K562 (cell line): ENCODE data around the gene ZNF316. TPM values are rescaled to one million over a fixed set of nuclear protein-coding genes. Genes with fewer than 3 reads are reported as not detected.

Experiments
- ATAC-seq: fragments of 200-7000 bp; cut with Tn5 transposase; 3 replicates; pipeline ENCODE4 v1.9.1; 2020; ENCODE audit warnings: moderate library complexity
- BruUV-seq: library from RNA; stranded (reverse); fragments of 400-500 nt; replicated peaks from 2 replicates; lab custom pipeline; 2021; lab: Mats Ljungman, UMichigan
- CTCF ChIA-PET: fragments of 300-600 bp; formaldehyde crosslinking; extraction: SDS; loops from one replicate; lab custom pipeline; 2021; ENCODE audit warnings: low intra/inter-chr PET ratio; lab: Yijun Ruan, JAX
- POLR2A ChIA-PET: fragments of 300-600, 350-650 bp; sonication (Branson Sonifier 250); formaldehyde crosslinking; extraction: SDS; loops from one replicate; lab custom pipeline; 2021; ENCODE audit warnings: antibody characterized with exemption, inconsistent platforms; lab: Yijun Ruan, JAX
- DNase-seq, 4 experiments: peaks; one replicate each; pipeline versions ENCODE4 v3.0.0 to v3.0.0-alpha.2; 2011 to 2018; ENCODE audit warnings: low spot score in 3 of 4, mixed read lengths in 3 of 4; ENCODE audit errors: extremely low read depth in 1 of 4
- FAIRE-seq: peaks from 2 replicates; lab custom pipeline; 2011; peaks lifted over from hg19 to GRCh38; lab: Jason Lieb, UNC
- H2AFZ ChIP-seq: 2 replicates; pipeline ENCODE4 v1.6.0; 2011; ENCODE audit warnings: low read depth, low read length, control low read depth, inconsistent platforms
- H3K27ac ChIP-seq: fragments of 200-600 bp; 3 replicates; pipeline ENCODE4 v1.8.0; 2011; ENCODE audit warnings: low read depth, mild to moderate bottlenecking, control low read depth, inconsistent platforms, low read length, moderate library complexity, mixed read lengths; ENCODE audit errors: extremely low read depth
- H3K27me3 ChIP-seq, 2 experiments: fragments of 300-600 bp in 1 of 2; 2 replicates in 1 of 2; 3 replicates in 1 of 2; pipeline versions ENCODE4 v1.6.0 to v1.8.0; 2011; ENCODE audit warnings: inconsistent platforms in 2 of 2, low read length in 2 of 2, mild to moderate bottlenecking in 1 of 2, mixed read lengths in 1 of 2, moderate library complexity in 1 of 2; ENCODE audit not compliant: control insufficient read depth in 2 of 2, insufficient read depth in 2 of 2
- H3K36me3 ChIP-seq: fragments of 300-600 bp; 3 replicates; pipeline ENCODE4 v1.8.0; 2011; ENCODE audit warnings: mild to moderate bottlenecking, low read length, inconsistent platforms; ENCODE audit not compliant: control insufficient read depth, insufficient read depth
- H3K4me1 ChIP-seq, 2 experiments: fragments of 200-600 bp in 1 of 2; replicated peaks in 1 of 2; 2 replicates in 1 of 2; 3 replicates in 1 of 2; pipeline versions ENCODE4 v1.5.1 to v1.8.0; 2011; ENCODE audit warnings: inconsistent platforms in 2 of 2, low read length in 2 of 2, mild to moderate bottlenecking in 1 of 2, mixed read lengths in 1 of 2, moderate library complexity in 1 of 2; ENCODE audit not compliant: control insufficient read depth in 2 of 2, insufficient read depth in 2 of 2
- H3K4me2 ChIP-seq: 2 replicates; pipeline ENCODE4 v1.6.1; 2011; ENCODE audit warnings: low read length, control low read depth, inconsistent platforms, mixed read lengths; ENCODE audit not compliant: insufficient read depth
- H3K4me3 ChIP-seq: fragments of 200-600 bp; sonication (generic), shearing (Covaris generic); 2 replicates; pipeline ENCODE4 v1.5.1; 2016; ENCODE audit warnings: control low read depth, inconsistent platforms
- H3K79me2 ChIP-seq: fragments of 200-600 bp; 3 replicates; pipeline ENCODE4 v1.8.0; 2011; ENCODE audit warnings: low read length, inconsistent platforms; ENCODE audit not compliant: control insufficient read depth, insufficient read depth
- H3K9ac ChIP-seq, 2 experiments: 2 replicates each; pipeline versions ENCODE4 v1.6.0 to v1.6.1; 2011; ENCODE audit warnings: low read depth in 2 of 2, low read length in 2 of 2, control low read depth in 1 of 2, inconsistent platforms in 1 of 2, mild to moderate bottlenecking in 1 of 2, mixed read lengths in 1 of 2; ENCODE audit not compliant: insufficient read depth in 1 of 2
- H3K9me1 ChIP-seq: one replicate; pipeline ENCODE4 v1.6.0; 2011; ENCODE audit warnings: inconsistent platforms, mild to moderate bottlenecking, low read length, moderate library complexity; ENCODE audit not compliant: control insufficient read depth, insufficient read depth
- H3K9me3 ChIP-seq: replicated peaks from 2 replicates; pipeline ENCODE4 v1.5.1; 2011; ENCODE audit warnings: low read depth, low read length, inconsistent platforms; ENCODE audit not compliant: control insufficient read depth, insufficient read depth
- H4K20me1 ChIP-seq: replicated peaks from 2 replicates; pipeline ENCODE4 v1.6.1; 2011; ENCODE audit warnings: low read length, inconsistent platforms, mixed read lengths; ENCODE audit not compliant: control insufficient read depth, insufficient read depth
- CBFB ChIP-seq: sonication (generic); formaldehyde crosslinking; IDR thresholded peaks from 2 replicates; pipeline ENCODE4 v1.4.0; 2020; ENCODE audit warnings: mild to moderate bottlenecking, missing genetic modification reagents
- COPS2 ChIP-seq: fragments of 450-650 bp; conservative IDR thresholded peaks from 2 replicates; pipeline ENCODE4 v1.6.1; 2016; ENCODE audit warnings: mild to moderate bottlenecking, moderate library complexity
- GMEB1 ChIP-seq: fragments of 250-450 bp; sonication (Bioruptor Pico); IDR thresholded peaks from 2 replicates; pipeline ENCODE4 v1.4.0; 2020; ENCODE audit warnings: mild to moderate bottlenecking
- MECOM ChIP-seq: fragments of 250-450 bp; sonication (Bioruptor Pico); IDR thresholded peaks from 2 replicates; pipeline ENCODE4 v1.8.0; 2022; ENCODE audit warnings: inconsistent platforms
- NCOA6 ChIP-seq: fragments of 450-650 bp; IDR thresholded peaks from 2 replicates; pipeline ENCODE4 v1.6.1; 2017; ENCODE audit warnings: mild to moderate bottlenecking
- SIN3A ChIP-seq, 2 experiments: fragments of 150-350 bp in 1 of 2; IDR thresholded peaks; 2 replicates each; pipeline ENCODE4 v1.6.1; 2011 to 2016; ENCODE audit warnings: borderline replicate concordance in 2 of 2, low read depth in 2 of 2, low read length in 2 of 2, mild to moderate bottlenecking in 2 of 2, moderate library complexity in 2 of 2; ENCODE audit not compliant: control insufficient read depth in 1 of 2
- YBX1 ChIP-seq: fragments of 450-650 bp; IDR thresholded peaks from 2 replicates; pipeline ENCODE4 v1.7.1; 2016; ENCODE audit warnings: mild to moderate bottlenecking
- ZNF133 ChIP-seq: fragments of 250-450 bp; sonication (Bioruptor Pico); IDR thresholded peaks from 2 replicates; pipeline ENCODE4 v1.4.0; 2020; ENCODE audit warnings: mild to moderate bottlenecking
- WGBS: fragments of 100-300 bp; shearing (Covaris generic); methylation state at CpG from one replicate; pipeline ENCODE4 v1.1.6; 2016; ENCODE audit warnings: low coverage, mixed read lengths; ENCODE audit not compliant: insufficient coverage; ENCODE audit errors: missing lambda C conversion rate; 5-methylcytosine and 5-hydroxymethylcytosine counted together
- in situ Hi-C: fragments of 300-500 bp; cut with MboI; formaldehyde crosslinking; loops from 4 replicates; pipeline ENCODE4 v1.15.0; 2018; ENCODE audit warnings: inconsistent platforms, mixed read lengths
- intact Hi-C: fragments of 100-400 bp; cut with micrococcal nuclease; formaldehyde crosslinking; loops from 2 replicates; pipeline ENCODE4 v1.14.2; 2022
- polyA plus RNA-seq, 8 experiments: library from polyadenylated mRNA; depleted of rRNA in 4 of 8; stranded (reverse) in 5 of 8; unstranded in 3 of 8; fragments of >200 nt; fragmentation: Nextera tagmentation in 2 of 8; fragmentation: Illumina TruSeq in 1 of 8; extraction: Ambion mirVana in 2 of 8; extraction: Trizol in 1 of 8; gene quantifications; 2 replicates each; pipeline versions ENCODE4 v1.2.1 to v1.2.3, GENCODE V29; 2011 to 2014; ENCODE audit warnings: inconsistent platforms in 1 of 8, missing spikeins in 1 of 8
- total RNA-seq, 7 experiments: library from RNA; depleted of rRNA in 6 of 7; stranded (reverse); fragments of >200 nt in 6 of 7; fragmentation: Illumina TruSeq in 2 of 7; extraction: Trizol in 2 of 7; gene quantifications; 2 replicates each; pipeline versions ENCODE4 v1.2.1 to v1.2.3, GENCODE V29; 2011 to 2021; ENCODE audit warnings: low replicate concordance in 1 of 7
- TF ChIP-seq, protein P1 (sequence below): sonication (generic); formaldehyde crosslinking; IDR thresholded peaks from 2 replicates; pipeline ENCODE4 v1.8.0; 2022; ENCODE audit warnings: missing genetic modification reagents, mild to moderate bottlenecking, borderline replicate concordance

The ZNF316 gene
- total and polyA plus RNA-seq, 9 of the 15 experiments (the other 6 are each of a cell fraction or from before 2014, with no cell fraction given), result 0.10 to 34.0 (median 8.6) TPM

- H2AFZ ChIP-seq, result no peak overlapping the region
- in situ Hi-C loops, result no loop called here
- H3K27ac ChIP-seq, result no peak overlapping the region
- H3K4me1 ChIP-seq, result 0 out of 5 replicates have a peak, but pooled peaks cover 0 to 2% of the 10 kb centered on the region in 2 experiments
- no peaks in the 10 kb centered on the region for H3K9me3 ChIP-seq
- no peak overlapping the region for H3K4me2 ChIP-seq
- no peaks in the 10 kb centered on the region for H3K79me2 ChIP-seq
- H3K36me3 ChIP-seq, result peaks cover 33% of the 10 kb centered on the region; the same call in 2 of the 3 replicates
- TF ChIP-seq CBFB (CRISPR knock-in tag), result no peak
- no peak for TF ChIP-seq NCOA6
- no peak for TF ChIP-seq GMEB1 (CRISPR knock-in tag)
- TF ChIP-seq, protein P1, sequence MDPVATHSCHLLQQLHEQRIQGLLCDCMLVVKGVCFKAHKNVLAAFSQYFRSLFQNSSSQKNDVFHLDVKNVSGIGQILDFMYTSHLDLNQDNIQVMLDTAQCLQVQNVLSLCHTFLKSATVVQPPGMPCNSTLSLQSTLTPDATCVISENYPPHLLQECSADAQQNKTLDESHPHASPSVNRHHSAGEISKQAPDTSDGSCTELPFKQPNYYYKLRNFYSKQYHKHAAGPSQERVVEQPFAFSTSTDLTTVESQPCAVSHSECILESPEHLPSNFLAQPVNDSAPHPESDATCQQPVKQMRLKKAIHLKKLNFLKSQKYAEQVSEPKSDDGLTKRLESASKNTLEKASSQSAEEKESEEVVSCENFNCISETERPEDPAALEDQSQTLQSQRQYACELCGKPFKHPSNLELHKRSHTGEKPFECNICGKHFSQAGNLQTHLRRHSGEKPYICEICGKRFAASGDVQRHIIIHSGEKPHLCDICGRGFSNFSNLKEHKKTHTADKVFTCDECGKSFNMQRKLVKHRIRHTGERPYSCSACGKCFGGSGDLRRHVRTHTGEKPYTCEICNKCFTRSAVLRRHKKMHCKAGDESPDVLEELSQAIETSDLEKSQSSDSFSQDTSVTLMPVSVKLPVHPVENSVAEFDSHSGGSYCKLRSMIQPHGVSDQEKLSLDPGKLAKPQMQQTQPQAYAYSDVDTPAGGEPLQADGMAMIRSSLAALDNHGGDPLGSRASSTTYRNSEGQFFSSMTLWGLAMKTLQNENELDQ, result no peak
- no peak for TF ChIP-seq ZNF133 (CRISPR knock-in tag)
- TF ChIP-seq YBX1, result no peak
- no peak for TF ChIP-seq SIN3A (IDR thresholded peaks at IDR 0.05; ENCODE audit: borderline replicate concordance in 2 of 2, control insufficient read depth in 1 of 2, low read depth in 2 of 2, low read length in 2 of 2)
- no peak for TF ChIP-seq MECOM
- TF ChIP-seq COPS2, result no peak
- ChIA-PET POLR2A (interaction anchor here (0.6 kb wide), 1 partner anchor 791 kb away, joined by 3 read pairs; no protein-coding TSS in a partner anchor), CTCF (no interaction called here)
- no peaks in the 10 kb centered on the region for H3K9me1 ChIP-seq
- DNase-seq (no peak), FAIRE-seq (no peak), ATAC-seq (no peak)
- H4K20me1 ChIP-seq, result no peaks in the 10 kb centered on the region
- no peak overlapping the region for H3K9ac ChIP-seq
- 88% methylated on average over 11 of the region's 38 CpGs for WGBS
- no TSS peak for BruUV-seq
- peaks cover 0 to 2% of the 10 kb centered on the region in 2 experiments; a peak in 1 of 5 replicates for H3K27me3 ChIP-seq
- intact Hi-C loops, result no loop called here
- H3K4me3 ChIP-seq, result no peak overlapping the region
Measured at GRCh38 chr7:6607651-6608051, 29.5 kb upstream of the ZNF316 start.
